HEK293T (cell line): ENCODE data around the gene APLP2.

Experiments used
- BHLHE40 ChIP-seq: fragments of 450-650 bp; IDR thresholded peaks from 2 replicates; pipeline ENCODE4 v1.6.1; 2016; ENCODE audit warnings: mild to moderate bottlenecking, moderate library complexity, borderline replicate concordance
- CTBP1 ChIP-seq: fragments of 450-650 bp; IDR thresholded peaks from 2 replicates; pipeline ENCODE4 v1.6.1; 2016; ENCODE audit warnings: borderline replicate concordance
- ELF4 ChIP-seq: fragments of 450-650 bp; IDR thresholded peaks from 2 replicates; pipeline ENCODE4 v1.6.1; 2017; ENCODE audit warnings: antibody characterized with exemption
- HDGF ChIP-seq: fragments of 450-650 bp; IDR thresholded peaks from 2 replicates; pipeline ENCODE4 v1.6.1; 2017; ENCODE audit warnings: antibody characterized with exemption, borderline replicate concordance
- L3MBTL2 ChIP-seq: fragments of 450-650 bp; conservative IDR thresholded peaks from 2 replicates; pipeline ENCODE4 v1.6.1; 2016; ENCODE audit warnings: mild to moderate bottlenecking
- LEF1 ChIP-seq: fragments of 450-650 bp; IDR thresholded peaks from 2 replicates; pipeline ENCODE4 v1.6.1; 2017; ENCODE audit warnings: mild to moderate bottlenecking, borderline replicate concordance
- PKNOX1 ChIP-seq: fragments of 450-650 bp; IDR thresholded peaks from 2 replicates; pipeline ENCODE4 v1.6.1; 2016
- SP1 ChIP-seq: fragments of 450-650 bp; IDR thresholded peaks from 2 replicates; pipeline ENCODE4 v1.6.1; 2017
- SUZ12 ChIP-seq: fragments of 450-650 bp; IDR thresholded peaks from 2 replicates; pipeline ENCODE4 v1.6.1; 2016; ENCODE audit warnings: mild to moderate bottlenecking
- TARDBP ChIP-seq: fragments of 450-650 bp; IDR thresholded peaks from 2 replicates; pipeline ENCODE4 v1.6.1; 2016
- ZNF384 ChIP-seq: fragments of 450-650 bp; IDR thresholded peaks from 2 replicates; pipeline ENCODE4 v1.6.1; 2016

GRCh38 chr11:130062026-130062425, 7.7 kb upstream of the APLP2 start:
- TF ChIP-seq L3MBTL2: no peak
- no peak for TF ChIP-seq BHLHE40
- no peak for TF ChIP-seq HDGF
- TF ChIP-seq ELF4: no peak
- TF ChIP-seq SUZ12: no peak
- no peak for TF ChIP-seq SP1
- no peak for TF ChIP-seq PKNOX1
- no peak for TF ChIP-seq TARDBP
- TF ChIP-seq LEF1: no peak
- TF ChIP-seq ZNF384: no peak
- no peak for TF ChIP-seq CTBP1
